Choroid plexus epithelial cell (primary cell): ENCODE data around the gene CDK3.

ENCODE experiments used
- DNase-seq: peaks from one replicate; pipeline ENCODE4 v3.0.0-alpha.2; 2010; ENCODE audit warnings: low read depth
- H3K4me3 ChIP-seq: 2 replicates; pipeline ENCODE4 v1.5.1; 2011; ENCODE audit warnings: low read depth, mild to moderate bottlenecking, control low read depth, low read length, moderate library complexity
- CTCF ChIP-seq: conservative IDR thresholded peaks from 2 replicates; pipeline ENCODE4 v1.5.1; 2011; ENCODE audit warnings: low read depth, mild to moderate bottlenecking, control low read depth, inconsistent platforms, low read length, moderate library complexity

CDK3 gene

GRCh38 chr17:76023900-76024237, 23.2 kb downstream of the CDK3 start:
- no peak for TF ChIP-seq CTCF
- DNase-seq, result no peak
- no peak overlapping the region for H3K4me3 ChIP-seq

- TF ChIP-seq CTCF, result no peak
- no peak overlapping the region for H3K4me3 ChIP-seq
- DNase-seq, result no peak
These were observed 23.7 kb downstream of the CDK3 start for GRCh38 chr17:76024353-76024752.

GRCh38 chr17:76025294-76025693, 24.6 kb downstream of the CDK3 start:
- TF ChIP-seq CTCF, result no peak

GRCh38 chr17:76026714-76027158, 26.1 kb downstream of the CDK3 start:
- H3K4me3 ChIP-seq, result no peak overlapping the region
- DNase-seq, result no peak
- no peak for TF ChIP-seq CTCF

More at GRCh38 chr17:76025294-76025693, 24.6 kb downstream of the CDK3 start:
- no peak overlapping the region for H3K4me3 ChIP-seq
- no peak for DNase-seq

GRCh38 chr17:76027159-76027839, 26.6 kb downstream of the CDK3 start, which contains the start of gene EVPL:
EVPL (minus strand) TSS chr17:76027306; CDS start chr17:76027198, 108 bp downstream.
- no peak within 1 kb of the TSS for H3K4me3 ChIP-seq
- no peak for TF ChIP-seq CTCF
- no peak for DNase-seq

- no peak overlapping the region for H3K4me3 ChIP-seq
- no peak for TF ChIP-seq CTCF
- DNase-seq, result no peak
These were observed 31.6 kb downstream of the CDK3 start for GRCh38 chr17:76032073-76032779.

GRCh38 chr17:76032780-76033108, 32.1 kb downstream of the CDK3 start:
- no peak for DNase-seq
- H3K4me3 ChIP-seq, result no peak overlapping the region
- no peak for TF ChIP-seq CTCF
